NOMO-1 treated with DMSO at 0.1 percent for 48 hours (cell line): ENCODE data around the gene BASP1.
"Not testable (repeated sequence)": the region's sequence is repeated elsewhere in the genome, so short reads cannot be mapped to it uniquely, and the experiment has no call there.

Source experiments
- DNase-seq: peaks from one replicate; lab custom pipeline; 2025; ENCODE audit not compliant: unreplicated experiment; lab: John Stamatoyannopoulos, UW

The BASP1 gene

DNA sequence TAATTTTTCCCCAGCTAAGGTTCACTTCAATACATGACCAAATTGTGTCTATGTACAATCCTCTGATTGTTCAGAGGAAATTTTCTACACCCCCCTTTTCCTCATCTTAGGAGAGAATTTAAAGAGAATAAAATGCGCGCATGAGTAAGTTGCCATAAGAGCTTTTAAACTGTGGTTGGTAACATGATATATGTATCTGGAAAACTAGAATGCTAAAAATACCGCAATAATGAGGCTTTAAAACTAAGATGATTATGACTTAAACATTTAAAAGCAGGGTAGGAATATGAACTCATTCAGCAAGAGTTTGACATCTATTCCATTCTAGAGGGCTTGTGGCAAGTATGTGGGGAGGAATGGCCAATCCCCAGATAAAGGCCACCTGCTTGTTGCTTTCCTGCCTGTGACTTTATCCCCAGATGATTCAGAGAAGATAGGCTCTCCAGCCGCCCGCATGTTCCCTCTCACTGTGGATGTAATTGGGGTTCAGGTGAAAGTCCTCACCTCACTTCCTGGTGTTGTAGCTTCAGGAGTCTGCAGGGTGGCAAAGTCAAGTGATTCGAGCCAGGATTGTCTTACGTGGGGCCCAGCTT lies 26.5 kb upstream of the BASP1 start:
- DNase-seq = no peak

- DNase-seq = not testable (repeated sequence)
Measured at GRCh38 chr5:17191574-17191973, 25.9 kb upstream of the BASP1 start.

- DNase-seq = no peak
Measured at GRCh38 chr5:17192191-17192590, 25.2 kb upstream of the BASP1 start.

- DNase-seq = no peak
Measured at GRCh38 chr5:17196024-17196423, 21.4 kb upstream of the BASP1 start.

DNA sequence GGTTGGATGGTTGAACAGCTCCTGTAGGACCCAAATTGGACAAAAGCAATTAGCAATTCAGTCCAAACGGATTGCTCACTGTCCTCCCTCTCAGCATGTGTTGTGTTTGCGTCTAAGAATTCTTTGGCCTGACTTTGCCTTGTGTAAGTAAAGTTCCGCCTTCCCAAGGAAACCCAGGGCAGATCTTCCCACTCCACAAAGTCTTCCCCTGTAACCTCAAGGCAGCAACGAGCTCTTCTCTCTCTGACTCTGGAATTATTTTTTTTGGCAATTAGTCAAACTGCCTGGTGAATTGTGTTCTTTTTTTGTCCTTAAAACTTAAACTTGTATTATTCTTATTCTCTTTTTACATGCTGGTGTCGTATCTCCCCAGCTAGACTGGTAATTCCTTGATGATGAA lies 20.7 kb upstream of the BASP1 start:
- DNase-seq = no peak

DNA sequence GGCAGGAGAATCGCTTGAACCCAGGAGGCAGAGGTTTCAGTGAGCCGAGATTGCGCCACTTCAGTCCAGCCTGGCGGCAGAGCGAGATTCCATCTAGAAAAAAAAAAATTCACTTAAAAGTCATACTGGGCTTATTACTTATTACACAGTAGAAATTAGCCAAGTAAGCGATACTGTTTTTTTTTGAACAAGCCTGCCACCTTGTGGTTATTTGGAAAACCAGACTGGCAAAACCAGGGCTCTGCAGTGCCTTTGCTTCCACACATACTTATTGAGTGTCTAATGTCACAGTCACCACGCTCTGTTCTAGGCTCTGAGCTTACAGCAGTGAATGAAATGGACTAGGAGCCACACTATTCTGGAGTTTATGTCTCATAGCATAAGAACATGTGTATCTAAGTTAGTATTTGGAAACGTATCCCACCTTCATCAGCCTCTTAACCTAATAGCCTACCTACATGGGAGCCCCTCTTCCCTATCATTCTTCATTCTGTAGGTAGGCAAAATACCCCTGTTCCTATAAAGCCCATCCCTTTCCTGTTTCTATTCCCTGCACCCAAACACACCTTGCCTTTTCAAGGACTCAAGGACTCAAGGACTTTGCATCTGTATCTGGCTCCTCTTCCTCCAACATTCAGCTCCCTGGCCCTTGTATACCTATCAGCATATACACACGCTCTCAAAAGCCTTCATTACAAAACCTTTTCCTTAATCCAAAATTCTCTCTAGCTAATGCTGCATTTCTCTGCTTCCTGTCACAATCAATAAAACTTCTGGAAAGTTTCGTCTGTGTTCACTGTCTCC lies 13.9 kb upstream of the BASP1 start:
- DNase-seq = peak; percentile 71

DNA sequence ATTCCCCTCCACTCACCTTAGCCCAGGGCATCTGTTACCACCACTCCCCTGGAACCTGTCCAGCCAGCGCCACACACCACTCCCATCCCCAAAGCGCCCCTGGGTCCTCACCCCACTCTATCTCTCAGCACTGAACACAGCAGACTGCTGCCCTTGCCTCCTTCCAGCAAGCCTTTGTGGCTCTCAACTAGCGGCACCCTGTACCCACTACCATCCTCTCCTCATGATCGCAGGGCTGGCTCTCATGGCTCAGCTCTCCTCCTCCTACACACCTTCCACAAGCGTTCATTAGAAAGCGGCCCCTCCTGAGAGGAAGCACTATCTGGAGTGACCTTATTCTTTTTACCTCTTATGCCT lies 13.3 kb upstream of the BASP1 start:
- DNase-seq = no peak

DNA sequence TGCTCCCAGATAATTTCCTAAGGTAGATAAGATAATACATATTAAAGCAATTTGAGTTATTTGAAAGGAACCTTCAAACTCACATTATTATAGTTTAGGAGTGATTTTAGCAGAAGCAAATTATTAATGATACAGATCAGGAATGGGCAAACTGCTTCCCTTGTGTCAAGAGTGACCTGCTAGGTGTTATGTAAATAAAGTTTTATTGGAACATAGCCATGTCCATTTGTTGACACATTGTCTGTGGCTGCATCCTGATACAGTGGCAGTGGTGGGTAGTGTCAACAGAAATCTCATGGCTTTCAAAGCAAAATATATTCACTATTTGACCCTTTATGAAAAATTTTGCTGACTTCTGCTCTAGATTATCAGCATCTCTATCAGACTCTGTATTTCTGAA lies 11.4 kb upstream of the BASP1 start:
- DNase-seq = no peak

GRCh38 chr5:17212191-17212590 lies 5.2 kb upstream of the BASP1 start:
- no peak for DNase-seq

GRCh38 chr5:17212996-17213395 lies 4.4 kb upstream of the BASP1 start:
- no peak for DNase-seq

DNA sequence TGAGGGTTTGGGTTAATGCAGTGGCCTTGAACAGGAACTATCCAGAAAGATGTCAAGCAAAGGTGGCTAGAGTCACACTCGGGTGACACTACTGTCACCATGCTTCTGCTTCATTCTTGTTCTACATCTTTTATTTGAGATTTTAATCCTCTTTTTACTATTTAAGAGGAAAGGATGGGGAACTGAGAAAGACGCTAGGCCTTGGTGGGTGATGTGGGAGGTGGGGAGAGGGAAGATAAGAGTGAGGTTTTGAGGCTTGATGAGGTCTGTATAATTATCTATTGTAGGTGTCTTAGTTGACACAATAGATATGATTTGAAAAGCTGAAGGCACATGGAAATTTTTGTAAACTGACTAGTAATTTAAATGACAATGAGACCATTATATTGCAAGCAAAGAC lies 3.5 kb upstream of the BASP1 start:
- no peak for DNase-seq

DNA sequence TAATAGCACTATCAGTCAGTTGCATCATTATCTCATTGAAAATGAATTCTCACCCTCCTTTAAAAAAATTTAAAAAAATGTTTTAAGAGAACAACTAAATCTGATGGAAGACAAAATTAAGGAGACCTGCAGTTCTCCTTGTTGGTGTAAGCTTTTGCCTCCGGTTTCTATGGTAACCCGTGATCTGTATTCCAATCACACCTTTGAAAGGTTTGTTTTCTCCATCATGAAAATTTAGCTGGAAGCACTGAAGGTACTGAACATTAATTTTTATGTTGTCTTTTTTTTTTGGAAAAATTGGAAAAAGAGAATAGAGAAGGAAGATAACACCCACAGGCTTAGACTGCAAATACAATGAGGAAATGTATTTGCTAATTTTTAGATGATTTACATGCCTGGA lies 2.5 kb upstream of the BASP1 start:
- DNase-seq = no peak

- DNase-seq = no peak
Measured at GRCh38 chr5:17215361-17215760, 2.1 kb upstream of the BASP1 start.

DNA sequence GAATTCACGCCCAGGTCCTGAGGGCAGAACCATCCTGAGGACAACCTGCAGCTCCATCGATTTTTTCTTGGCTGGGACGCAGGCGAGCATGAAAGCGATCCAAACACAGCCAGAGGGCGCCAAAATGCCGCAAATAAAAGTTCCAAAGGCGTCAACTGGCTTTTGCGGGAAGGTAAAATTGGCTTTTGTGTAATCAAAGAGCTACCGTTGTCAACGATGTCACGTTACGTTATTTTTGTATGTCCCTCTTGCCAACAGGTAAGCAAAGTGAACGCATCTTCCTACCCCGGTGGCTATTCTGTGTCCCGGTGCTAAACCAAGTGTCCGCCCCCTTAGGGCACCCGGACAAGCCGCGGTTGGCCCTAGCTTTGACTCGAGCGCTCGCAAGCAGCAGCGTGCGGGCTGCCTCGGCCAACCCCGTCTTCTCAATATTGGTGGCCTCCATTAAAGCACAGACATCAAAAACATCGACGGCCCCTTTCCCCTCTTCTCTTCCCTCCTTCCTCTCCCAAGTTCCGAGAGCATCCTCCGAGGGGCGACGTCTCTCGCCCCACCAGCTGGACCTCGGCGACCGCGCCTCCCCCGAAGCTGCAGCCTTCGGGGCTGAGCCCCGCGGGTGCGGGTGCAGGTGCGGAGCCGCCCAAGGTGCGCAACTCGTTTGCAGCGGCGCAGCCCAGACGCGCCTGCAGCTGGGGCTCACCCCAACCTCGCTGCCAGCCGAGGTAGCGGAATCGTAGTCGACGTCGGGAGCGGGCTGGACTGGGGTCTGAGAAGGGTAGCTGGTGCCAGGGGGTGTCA lies 1.1 kb upstream of the BASP1 start:
- peak; percentile 97 for DNase-seq

GRCh38 chr5:17216974-17217492 lies 398 bp upstream of the BASP1 start:
- DNase-seq = peak; percentile 77

DNA sequence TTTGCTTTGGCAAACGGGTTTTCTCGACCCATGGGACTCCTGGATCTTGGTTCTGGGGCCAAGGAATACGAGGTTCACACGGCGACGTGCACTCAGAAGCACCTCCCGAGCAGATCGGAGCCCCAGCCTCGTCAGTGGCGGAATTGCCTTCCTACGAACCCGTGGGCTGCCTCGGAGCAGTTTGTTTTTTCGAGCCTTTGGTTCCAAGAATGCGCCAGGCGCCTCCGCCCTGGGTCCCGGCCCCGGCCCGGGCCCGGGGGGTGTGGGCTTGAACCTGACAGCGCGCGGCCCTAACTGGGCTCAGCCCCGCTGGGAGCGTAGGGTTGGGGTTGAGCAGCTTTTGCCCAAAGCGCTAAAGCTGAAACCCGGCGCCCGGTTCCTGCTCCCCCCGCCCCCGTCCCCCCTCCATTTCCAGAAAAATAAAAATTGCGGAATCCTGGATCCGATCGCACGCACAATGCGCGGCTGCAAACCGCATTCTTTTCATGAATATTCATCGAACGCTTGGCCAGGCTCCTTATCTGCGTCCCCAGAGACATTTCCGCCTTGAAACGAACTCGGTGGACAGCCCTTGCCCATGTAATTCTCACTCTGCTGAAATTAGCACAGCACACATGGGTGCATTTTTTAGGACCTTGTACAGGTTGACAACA lies 1.0 kb downstream of the BASP1 start:
- DNase-seq = peak; percentile 55

DNA sequence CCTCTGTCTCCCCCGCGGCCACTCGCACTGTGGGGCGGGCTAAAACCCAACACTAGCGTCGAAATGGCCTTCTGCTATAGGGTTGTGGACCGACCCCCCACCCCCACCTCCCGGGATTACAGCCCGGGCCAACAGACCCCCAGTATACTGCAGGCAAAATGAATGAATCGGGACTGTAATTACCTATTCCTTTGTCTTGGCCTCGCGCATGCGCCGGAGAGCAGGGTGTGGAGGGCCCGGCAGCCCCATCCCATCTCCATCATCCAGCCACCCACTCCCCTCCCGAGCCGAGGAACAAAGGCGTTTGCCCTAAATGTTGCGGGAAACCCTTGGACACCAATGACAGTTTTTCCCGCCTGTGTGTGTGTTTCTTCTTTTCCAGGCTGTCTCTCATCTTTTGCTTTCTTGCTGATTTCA lies 1.6 kb downstream of the BASP1 start:
- DNase-seq = no peak

DNA sequence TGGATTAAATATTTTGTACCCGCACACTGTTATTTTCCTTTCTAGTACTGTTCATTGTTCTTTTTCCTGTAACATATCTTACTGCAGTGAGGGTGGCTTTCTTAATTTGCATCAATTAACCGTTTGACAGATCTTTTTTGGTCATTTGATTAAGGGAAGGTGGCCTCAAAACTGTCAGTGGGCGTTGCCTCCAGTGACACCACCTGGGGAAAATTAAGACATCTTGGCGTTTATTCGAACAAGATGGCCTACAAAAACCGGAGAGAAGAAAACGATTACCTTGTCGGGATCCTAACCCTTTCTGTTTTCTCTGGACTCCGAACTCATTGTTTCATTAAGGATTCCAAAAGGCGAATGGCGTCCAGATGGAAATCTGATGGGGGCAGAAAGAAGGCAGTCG lies 2.0 kb downstream of the BASP1 start:
- DNase-seq = no peak

DNA sequence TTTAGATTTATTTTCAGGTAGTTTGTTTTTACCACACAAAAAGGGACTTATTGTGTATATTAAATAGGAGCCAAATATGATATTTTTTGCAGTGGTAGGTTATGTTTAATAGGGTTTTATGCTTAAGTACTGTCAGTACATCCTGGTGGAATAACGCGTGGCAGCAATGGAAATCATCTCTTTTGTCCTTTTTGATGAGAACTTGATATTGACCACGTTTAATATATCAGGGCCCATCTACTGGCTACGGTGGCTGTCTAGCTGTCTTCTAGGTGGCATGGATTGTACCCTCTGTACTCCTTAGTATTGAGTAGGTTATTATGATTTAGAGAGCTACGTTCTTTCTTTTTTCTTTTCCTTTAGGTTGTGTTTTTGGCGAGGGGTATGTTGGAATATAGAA lies 2.6 kb downstream of the BASP1 start:
- DNase-seq = no peak

DNA sequence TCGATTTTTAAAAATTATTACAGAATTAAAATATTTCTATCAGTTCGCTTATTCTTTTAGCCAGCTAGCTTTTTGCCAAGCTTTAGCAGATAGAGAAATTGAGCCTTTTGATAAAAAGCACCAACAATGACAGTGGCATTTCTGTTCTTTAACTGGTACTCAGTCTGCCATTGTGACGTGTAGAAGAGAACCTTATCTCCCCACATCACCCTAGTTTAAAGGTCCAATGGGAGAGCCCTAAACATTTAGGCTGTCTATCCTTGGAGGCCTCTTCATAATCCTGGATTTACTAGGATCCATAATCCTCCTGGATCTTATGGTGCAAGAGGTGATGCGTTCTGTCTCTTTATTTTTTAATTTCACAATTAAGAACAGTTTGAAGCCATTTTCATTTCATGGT lies 3.0 kb downstream of the BASP1 start:
- DNase-seq = no peak

DNA sequence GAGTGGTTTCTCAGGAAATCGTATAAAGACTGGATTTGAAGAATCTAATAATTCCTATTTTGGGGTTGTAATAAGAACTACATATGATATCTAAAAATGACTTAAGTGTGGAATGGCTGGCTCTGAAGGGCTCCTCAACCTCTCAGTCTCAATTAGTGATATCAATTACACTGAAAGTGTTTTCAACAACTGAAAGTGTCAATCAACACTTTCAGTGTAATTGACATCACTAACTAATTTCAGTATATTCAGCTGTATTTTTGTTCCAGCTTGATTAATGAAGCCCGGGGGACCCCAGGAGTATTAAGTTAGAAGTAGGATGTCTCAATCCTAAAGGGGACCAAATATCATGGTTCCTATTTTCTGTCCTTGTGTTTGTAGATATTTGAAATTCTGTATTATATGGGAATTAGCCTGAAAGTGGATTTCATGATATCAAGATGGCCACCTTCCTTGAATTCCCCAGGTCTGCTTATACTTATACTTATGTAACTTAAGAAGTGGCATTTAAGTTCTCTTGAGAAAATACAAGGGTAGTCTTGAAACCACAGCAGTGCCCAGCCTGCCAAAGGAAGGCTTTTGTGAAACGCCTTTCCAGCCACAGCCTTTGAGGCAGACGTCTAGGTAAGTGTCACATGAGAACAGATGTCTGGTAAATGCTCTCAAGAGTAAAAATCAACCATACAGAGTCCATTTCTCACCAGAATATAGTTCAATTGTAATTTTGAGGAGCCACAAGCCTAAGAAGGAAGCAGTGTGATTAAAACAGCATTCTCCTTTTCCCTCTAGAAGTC lies 4.6 kb downstream of the BASP1 start:
- no peak for DNase-seq
